GM23338 (cell line): Measurements from ENCODE around the gene CTNNA1. TPM values are rescaled to one million over a fixed set of nuclear protein-coding genes. Genes with fewer than 3 reads are reported as not detected.

Experiments
- ATAC-seq: fragments of 200-7000 bp; cut with Tn5 transposase; 3 replicates; pipeline ENCODE4 v1.9.1; 2020
- DNase-seq: peaks from one replicate; pipeline ENCODE4 v3.0.0-alpha.2; 2015; ENCODE audit warnings: low spot score
- H2AFZ ChIP-seq: fragments of 200-600 bp; sonication (generic); 2 replicates; pipeline ENCODE4 v1.8.0; 2016; ENCODE audit warnings: antibody characterized with exemption, mild to moderate bottlenecking, moderate library complexity
- H3F3A ChIP-seq: fragments of 200-600 bp; sonication (generic); replicated peaks from 2 replicates; pipeline ENCODE4 v1.8.0; 2017; ENCODE audit warnings: antibody characterized with exemption, mixed run types, low read depth
- H3K27ac ChIP-seq: fragments of 200-600 bp; sonication (generic); 2 replicates; pipeline ENCODE4 v1.6.1; 2016; ENCODE audit warnings: low read depth
- H3K27me3 ChIP-seq: fragments of 200-600 bp; sonication (generic); 2 replicates; pipeline ENCODE4 v1.8.0; 2016; ENCODE audit warnings: mild to moderate bottlenecking, mixed run types, moderate library complexity; ENCODE audit not compliant: insufficient read depth
- H3K36me3 ChIP-seq: fragments of 200-600 bp; sonication (generic); 2 replicates; pipeline ENCODE4 v1.8.0; 2016; ENCODE audit warnings: mild to moderate bottlenecking; ENCODE audit not compliant: insufficient read depth
- H3K4me1 ChIP-seq: fragments of 200-600 bp; sonication (generic); 2 replicates; pipeline ENCODE4 v1.8.0; 2016; ENCODE audit warnings: mild to moderate bottlenecking, moderate library complexity; ENCODE audit not compliant: insufficient read depth
- H3K4me2 ChIP-seq: fragments of 200-600 bp; sonication (generic); 2 replicates; pipeline ENCODE4 v1.7.1; 2017; ENCODE audit warnings: mixed run types
- H3K4me3 ChIP-seq: fragments of 200-600 bp; sonication (generic); 2 replicates; pipeline ENCODE4 v1.6.1; 2016; ENCODE audit warnings: mixed run types
- H3K79me2 ChIP-seq: fragments of 200-600 bp; sonication (generic); replicated peaks from 2 replicates; pipeline ENCODE4 v1.8.0; 2017; ENCODE audit warnings: mild to moderate bottlenecking; ENCODE audit not compliant: insufficient read depth
- H3K9me2 ChIP-seq: fragments of 200-600 bp; sonication (generic); 2 replicates; pipeline ENCODE4 v1.8.0; 2017; ENCODE audit not compliant: insufficient read depth
- H4K20me1 ChIP-seq: fragments of 200-600 bp; sonication (generic); replicated peaks from 2 replicates; pipeline ENCODE4 v1.8.0; 2017; ENCODE audit warnings: mild to moderate bottlenecking; ENCODE audit not compliant: insufficient read depth
- H3K27ac Mint-ChIP-seq: 2 replicates; pipeline ENCODE4 v1.8.0; 2020; ENCODE audit warnings: inconsistent platforms, mild to moderate bottlenecking, moderate library complexity, mixed read lengths
- H3K27me3 Mint-ChIP-seq: 3 replicates; pipeline ENCODE4 v1.8.0; 2022; ENCODE audit warnings: low read depth, mild to moderate bottlenecking, moderate library complexity, mixed read lengths, inconsistent platforms; ENCODE audit not compliant: insufficient read depth, poor library complexity
- H3K36me3 Mint-ChIP-seq: 3 replicates; pipeline ENCODE4 v1.8.0; 2021; ENCODE audit warnings: low read depth, mild to moderate bottlenecking, inconsistent platforms, moderate library complexity, mixed read lengths
- H3K4me1 Mint-ChIP-seq: 3 replicates; pipeline ENCODE4 v1.8.0; 2020; ENCODE audit warnings: mild to moderate bottlenecking, inconsistent platforms, mixed read lengths
- H3K4me3 Mint-ChIP-seq: 3 replicates; pipeline ENCODE4 v1.8.0; 2021; ENCODE audit warnings: moderate library complexity, mild to moderate bottlenecking, inconsistent platforms, mixed read lengths
- H3K9me3 Mint-ChIP-seq: 3 replicates; pipeline ENCODE4 v1.8.0; 2020; ENCODE audit warnings: moderate library complexity, mild to moderate bottlenecking, inconsistent platforms, mixed read lengths
- CREB1 ChIP-seq: fragments of 250-450 bp; sonication (Bioruptor Pico); IDR thresholded peaks from 2 replicates; pipeline ENCODE4 v1.5.0; 2020; ENCODE audit warnings: low read depth, mild to moderate bottlenecking, moderate library complexity
- CTCF ChIP-seq, 2 experiments: fragments of 200-600 bp in 1 of 2; sonication (generic) in 1 of 2; conservative IDR thresholded peaks; 2 replicates each; pipeline versions ENCODE4 v1.5.1 to v1.6.1; 2016 to 2017; ENCODE audit warnings: antibody characterized with exemption in 2 of 2, low read depth in 2 of 2, mild to moderate bottlenecking in 2 of 2, moderate library complexity in 1 of 2
- EZH2 ChIP-seq: fragments of 200-600 bp; sonication (generic); IDR thresholded peaks from one replicate; pipeline ENCODE4 v1.8.0; 2017; ENCODE audit warnings: antibody characterized with exemption, mild to moderate bottlenecking, low read depth; ENCODE audit not compliant: unreplicated experiment
- EZH2phosphoT487 ChIP-seq: fragments of 200-600 bp; sonication (generic); IDR thresholded peaks from one replicate; pipeline ENCODE4 v1.8.1; 2018; ENCODE audit warnings: antibody characterized with exemption; ENCODE audit not compliant: unreplicated experiment
- JUNB ChIP-seq: IDR thresholded peaks from one replicate; pipeline ENCODE4 v1.6.1; 2016; ENCODE audit warnings: antibody characterized with exemption; ENCODE audit not compliant: unreplicated experiment
- NANOG ChIP-seq: IDR thresholded peaks from 2 replicates; pipeline ENCODE4 v1.6.1; 2016; ENCODE audit warnings: antibody characterized with exemption, borderline replicate concordance
- POLR2AphosphoS5 ChIP-seq: IDR thresholded peaks from 2 replicates; pipeline ENCODE4 v1.6.1; 2016; ENCODE audit warnings: antibody characterized with exemption, low read depth
- REST ChIP-seq: IDR thresholded peaks from one replicate; pipeline ENCODE4 v1.6.1; 2018; ENCODE audit warnings: antibody characterized with exemption; ENCODE audit not compliant: unreplicated experiment
- STAT1 ChIP-seq: IDR thresholded peaks from one replicate; pipeline ENCODE4 v1.6.1; 2016; ENCODE audit warnings: antibody characterized with exemption; ENCODE audit not compliant: unreplicated experiment
- ZNF114 ChIP-seq: fragments of 250-450 bp; sonication (Bioruptor Pico); IDR thresholded peaks from 2 replicates; pipeline ENCODE4 v1.5.0; 2020; ENCODE audit warnings: mild to moderate bottlenecking, moderate library complexity
- ZNF331 ChIP-seq: fragments of 250-450 bp; sonication (Bioruptor Pico); IDR thresholded peaks from 2 replicates; pipeline ENCODE4 v1.5.0; 2020; ENCODE audit warnings: low read depth, mild to moderate bottlenecking, moderate library complexity
- ZNF462 ChIP-seq: fragments of 250-450 bp; sonication (Bioruptor Pico); IDR thresholded peaks from 2 replicates; pipeline ENCODE4 v1.5.0; 2020; ENCODE audit warnings: mild to moderate bottlenecking, moderate library complexity
- polyA plus RNA-seq: library from polyadenylated mRNA; unstranded; fragments of >200 nt; fragmentation: Nextera tagmentation; extraction: Ambion mirVana; gene quantifications from 2 replicates; pipeline ENCODE4 v1.2.1, GENCODE V29; 2016
- total RNA-seq: library from RNA; depleted of rRNA; stranded (reverse); fragments of >200 nt; shearing (Covaris generic); gene quantifications from 2 replicates; pipeline ENCODE4 v1.2.3, GENCODE V29; 2014

Gene CTNNA1
- total and polyA plus RNA-seq, 2 experiments from 2014 or later, result 111 to 348 TPM

GRCh38 chr5:138980441-138980840, 227.2 kb downstream of the CTNNA1 start:
- no peaks in the 10 kb centered on the region for H3K27me3 ChIP-seq
- peaks cover 2% of the 10 kb centered on the region for H3K27me3 Mint-ChIP-seq
- no peak overlapping the region for H3K4me2 ChIP-seq
- no peaks in the 10 kb centered on the region for H3F3A ChIP-seq
- H2AFZ ChIP-seq, result no peak overlapping the region
- H3K4me3 Mint-ChIP-seq, result no peak overlapping the region
- no peak for TF ChIP-seq STAT1
- TF ChIP-seq NANOG, result no peak
- TF ChIP-seq REST, result no peak
- no peak for TF ChIP-seq CTCF (conservative IDR thresholded peaks at IDR 0.05; ENCODE audit: low read depth in 2 of 2)
- TF ChIP-seq ZNF462, result no peak
- TF ChIP-seq ZNF114, result no peak
- no peak for TF ChIP-seq POLR2AphosphoS5
- TF ChIP-seq ZNF331, result no peak
- no peak for TF ChIP-seq EZH2
- TF ChIP-seq JUNB, result no peak
- TF ChIP-seq CREB1 (CRISPR knock-in tag), result no peak
- TF ChIP-seq EZH2phosphoT487, result no peak
- H3K4me1 ChIP-seq, result peaks cover 20% of the 10 kb centered on the region
- no peaks in the 10 kb centered on the region for H3K79me2 ChIP-seq
- no peaks in the 10 kb centered on the region for H3K9me2 ChIP-seq
- H3K27ac Mint-ChIP-seq, result no peak overlapping the region
- ATAC-seq, result no peak
- no peak for DNase-seq
- H3K27ac ChIP-seq, result no peak overlapping the region
- no peaks in the 10 kb centered on the region for H3K36me3 ChIP-seq
- H3K36me3 Mint-ChIP-seq, result no peaks in the 10 kb centered on the region; the same call in 2 of the 3 replicates
- H3K4me3 ChIP-seq, result no peak overlapping the region
- peaks cover 18% of the 10 kb centered on the region for H3K4me1 Mint-ChIP-seq
- H4K20me1 ChIP-seq, result no peaks in the 10 kb centered on the region
- H3K9me3 Mint-ChIP-seq, result no peaks in the 10 kb centered on the region
